Karpas-422 (cell line): Measurements from ENCODE around the gene PRRT2. TPM values are rescaled to one million over a fixed set of nuclear protein-coding genes. Genes with fewer than 3 reads are reported as not detected.

Experiments used
- DNase-seq: peaks from one replicate; pipeline ENCODE4 v3.0.0-alpha.2; 2015
- H2AFZ ChIP-seq: fragments of 200-600 bp; sonication (generic); 2 replicates; pipeline ENCODE4 v1.6.1; 2014; ENCODE audit warnings: antibody characterized with exemption, low read length, mixed read lengths
- H3K27ac ChIP-seq: fragments of 200-600 bp; sonication (generic); 2 replicates; pipeline ENCODE4 v1.5.1; 2014; ENCODE audit warnings: mild to moderate bottlenecking, low read length, moderate library complexity
- H3K27me3 ChIP-seq: fragments of 200-600 bp; sonication (generic); 2 replicates; pipeline ENCODE4 v1.6.1; 2014; ENCODE audit warnings: low read length, mixed read lengths
- H3K36me3 ChIP-seq: fragments of 200-600 bp; sonication (generic); 2 replicates; pipeline ENCODE4 v1.6.1; 2014; ENCODE audit warnings: low read length, mixed read lengths; ENCODE audit not compliant: insufficient read depth
- H3K4me1 ChIP-seq: fragments of 200-600 bp; sonication (generic); 2 replicates; pipeline ENCODE4 v1.6.1; 2014; ENCODE audit warnings: mild to moderate bottlenecking, low read length, mixed read lengths
- H3K4me2 ChIP-seq: fragments of 200-600 bp; sonication (generic); 2 replicates; pipeline ENCODE4 v1.6.1; 2014; ENCODE audit warnings: low read length, low read depth, mild to moderate bottlenecking; ENCODE audit not compliant: poor library complexity, severe bottlenecking
- H3K4me3 ChIP-seq: fragments of 200-600 bp; sonication (generic); 2 replicates; pipeline ENCODE4 v1.5.1; 2014; ENCODE audit warnings: mild to moderate bottlenecking, antibody characterized with exemption, low read length, mixed read lengths
- H3K79me2 ChIP-seq: fragments of 200-600 bp; sonication (generic); 2 replicates; pipeline ENCODE4 v1.6.1; 2014; ENCODE audit warnings: mild to moderate bottlenecking, low read length, mixed read lengths
- H3K9ac ChIP-seq: fragments of 200-600 bp; sonication (generic); 2 replicates; pipeline ENCODE4 v1.6.0; 2014; ENCODE audit warnings: low read length
- H3K9me2 ChIP-seq: fragments of 200-600 bp; sonication (generic), shearing (Covaris generic); replicated peaks from 2 replicates; pipeline ENCODE4 v1.6.0; 2014; ENCODE audit warnings: mild to moderate bottlenecking, low read length, moderate library complexity; ENCODE audit not compliant: insufficient read depth
- H3K9me3 ChIP-seq: fragments of 300-700, 200-600 bp; sonication (generic); 2 replicates; pipeline ENCODE4 v1.6.1; 2014; ENCODE audit warnings: low read length, mixed read lengths
- H4K20me1 ChIP-seq: fragments of 200-600 bp; sonication (generic); 2 replicates; pipeline ENCODE4 v1.6.1; 2014; ENCODE audit warnings: mild to moderate bottlenecking, antibody characterized with exemption, low read length, low read depth; ENCODE audit not compliant: insufficient read depth
- total RNA-seq: library from RNA; depleted of rRNA; stranded (reverse); fragments of >200 nt; shearing (Covaris generic); gene quantifications from 2 replicates; pipeline ENCODE4 v1.2.3, GENCODE V29; 2014; ENCODE audit warnings: low replicate concordance

Gene PRRT2
- total RNA-seq, 1 experiment from 2014 or later, result 3.5 TPM

- H3K27ac ChIP-seq, result no peak overlapping the region
- H4K20me1 ChIP-seq, result no peaks in the 10 kb centered on the region
- no peak overlapping the region for H3K4me2 ChIP-seq
Observed at GRCh38 chr16:29854520-29855100, 42.6 kb downstream of the PRRT2 start.

GRCh38 chr16:29857133-29857760 lies 45.3 kb downstream of the PRRT2 start:
- H3K27ac ChIP-seq, result no peak overlapping the region
- no peaks in the 10 kb centered on the region for H3K27me3 ChIP-seq
- no peaks in the 10 kb centered on the region for H3K36me3 ChIP-seq
- H3K79me2 ChIP-seq, result peaks cover 4% of the 10 kb centered on the region
- no peaks in the 10 kb centered on the region for H3K9me3 ChIP-seq
- H2AFZ ChIP-seq, result no peak overlapping the region
- DNase-seq, result no peak
- no peak overlapping the region for H3K9ac ChIP-seq
- no peak overlapping the region for H3K4me2 ChIP-seq
- H3K9me2 ChIP-seq, result no peaks in the 10 kb centered on the region
- H3K4me1 ChIP-seq, result peaks cover 8% of the 10 kb centered on the region
- no peak overlapping the region for H3K4me3 ChIP-seq
- no peaks in the 10 kb centered on the region for H4K20me1 ChIP-seq

More at GRCh38 chr16:29854520-29855100, 42.6 kb downstream of the PRRT2 start:
- Histone ChIP-seq H3K9ac (no peak overlapping the region), H3K79me2 (no peaks in the 10 kb centered on the region), H3K4me1 (no peaks in the 10 kb centered on the region), H3K4me3 (no peak overlapping the region), H3K9me3 (no peaks in the 10 kb centered on the region), H3K36me3 (no peaks in the 10 kb centered on the region), H3K9me2 (no peaks in the 10 kb centered on the region), H2AFZ (no peak overlapping the region), H3K27me3 (no peaks in the 10 kb centered on the region)
- DNase-seq, result no peak

GRCh38 chr16:29858149-29858849 lies 46.3 kb downstream of the PRRT2 start:
- Histone ChIP-seq H3K4me2 (no peak overlapping the region), H3K79me2 (peaks cover 9% of the 10 kb centered on the region), H3K9me2 (no peaks in the 10 kb centered on the region), H3K4me3 (no peak overlapping the region), H3K9ac (no peak overlapping the region), H3K27ac (no peak overlapping the region), H3K9me3 (no peaks in the 10 kb centered on the region), H3K27me3 (no peaks in the 10 kb centered on the region), H4K20me1 (no peaks in the 10 kb centered on the region), H2AFZ (no peak overlapping the region), H3K36me3 (no peaks in the 10 kb centered on the region), H3K4me1 (peaks cover 8% of the 10 kb centered on the region)
- no peak for DNase-seq

- Histone ChIP-seq H2AFZ (no peak overlapping the region), H3K4me3 (no peak overlapping the region), H4K20me1 (no peaks in the 10 kb centered on the region), H3K36me3 (no peaks in the 10 kb centered on the region), H3K9me2 (no peaks in the 10 kb centered on the region), H3K4me1 (peaks cover 12% of the 10 kb centered on the region), H3K27me3 (no peaks in the 10 kb centered on the region), H3K9me3 (no peaks in the 10 kb centered on the region), H3K27ac (no peak overlapping the region), H3K4me2 (no peak overlapping the region), H3K79me2 (peaks cover 9% of the 10 kb centered on the region), H3K9ac (no peak overlapping the region)
- DNase-seq, result no peak
Observed at GRCh38 chr16:29858974-29859373, 47.0 kb downstream of the PRRT2 start.

- Histone ChIP-seq H3K4me2 (no peak overlapping the region), H3K79me2 (peaks cover 9% of the 10 kb centered on the region), H3K4me3 (no peak overlapping the region), H2AFZ (no peak overlapping the region), H3K4me1 (peaks cover 12% of the 10 kb centered on the region), H3K36me3 (no peaks in the 10 kb centered on the region), H3K27ac (no peak overlapping the region), H4K20me1 (no peaks in the 10 kb centered on the region), H3K9ac (no peak overlapping the region), H3K9me2 (no peaks in the 10 kb centered on the region), H3K9me3 (no peaks in the 10 kb centered on the region), H3K27me3 (no peaks in the 10 kb centered on the region)
- no peak for DNase-seq
Observed at GRCh38 chr16:29860218-29860617, 48.2 kb downstream of the PRRT2 start.

- Histone ChIP-seq H3K79me2 (peaks cover 9% of the 10 kb centered on the region), H4K20me1 (no peaks in the 10 kb centered on the region), H2AFZ (peak overlapping the region; percentile 77; the same call in 1 of the 2 replicates), H3K36me3 (no peaks in the 10 kb centered on the region), H3K27me3 (no peaks in the 10 kb centered on the region), H3K27ac (no peak overlapping the region), H3K9me3 (no peaks in the 10 kb centered on the region), H3K4me2 (peak overlapping the region; percentile 71), H3K4me1 (peaks cover 12% of the 10 kb centered on the region), H3K9ac (peak overlapping the region; percentile 80), H3K9me2 (no peaks in the 10 kb centered on the region), H3K4me3 (peak overlapping the region; percentile 85)
- peak; percentile 51 for DNase-seq
Observed at GRCh38 chr16:29862383-29862883, 50.4 kb downstream of the PRRT2 start.

- Histone ChIP-seq H4K20me1 (no peaks in the 10 kb centered on the region), H3K9me3 (no peaks in the 10 kb centered on the region), H3K27ac (0 out of 2 replicates have a peak within 1 kb of the TSS, but pooled peaks have one; percentile 38), H3K4me3 (peak within 1 kb of the TSS; percentile 85), H3K9me2 (no peaks in the 10 kb centered on the region), H3K27me3 (no peaks in the 10 kb centered on the region), H3K4me2 (peak within 1 kb of the TSS; percentile 71), H3K9ac (peak within 1 kb of the TSS; percentile 80), H2AFZ (peak within 1 kb of the TSS; percentile 77), H3K4me1 (peaks cover 12% of the 10 kb centered on the region), H3K36me3 (no peaks in the 10 kb centered on the region), H3K79me2 (peaks cover 9% of the 10 kb centered on the region)
- peak; percentile 99 for DNase-seq
Observed at GRCh38 chr16:29862884-29863668, 51.1 kb downstream of the PRRT2 start, which contains the start of gene CDIPT. Gene CDIPT, minus strand, starts transcription at chr16:29863226. Its CDS starts 369 bp downstream, at chr16:29862857.
